UCSD-AML1 (cell line): ENCODE measurements around the gene USP25.

ENCODE experiments used
- DNase-seq: peaks from one replicate; lab custom pipeline; 2025; ENCODE audit not compliant: unreplicated experiment; lab: John Stamatoyannopoulos, UW

The USP25 gene

DNA sequence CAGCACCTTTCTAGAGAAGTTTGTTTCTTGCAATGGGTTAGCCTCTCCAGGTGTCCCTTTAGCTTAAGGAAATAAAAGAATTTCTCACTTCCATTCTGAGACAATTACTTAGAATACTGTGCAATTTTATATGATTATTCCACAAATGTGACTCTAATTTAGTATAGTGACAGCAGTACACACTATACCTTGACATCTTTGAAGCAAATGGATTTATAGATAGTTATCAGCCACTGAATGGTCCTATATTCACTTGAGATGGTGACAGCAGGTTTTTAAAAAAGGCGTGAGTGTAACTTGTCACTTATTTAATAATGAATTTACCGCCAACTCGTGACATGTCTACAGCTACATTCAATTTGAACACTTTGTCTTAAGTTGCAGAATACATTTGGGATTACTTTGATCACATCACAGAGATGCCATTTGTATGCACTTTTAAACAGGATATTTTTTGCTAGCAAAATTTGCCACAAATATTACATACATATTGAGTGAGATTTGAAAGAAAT lies 71.6 kb downstream of the USP25 start:
- no peak for DNase-seq

GRCh38 chr21:15804247-15805005 lies 74.6 kb downstream of the USP25 start:
- DNase-seq = no peak

- DNase-seq = no peak
Measured at GRCh38 chr21:15809065-15809464, 79.3 kb downstream of the USP25 start.

GRCh38 chr21:15809818-15810217 lies 80.0 kb downstream of the USP25 start:
- DNase-seq = no peak

DNA sequence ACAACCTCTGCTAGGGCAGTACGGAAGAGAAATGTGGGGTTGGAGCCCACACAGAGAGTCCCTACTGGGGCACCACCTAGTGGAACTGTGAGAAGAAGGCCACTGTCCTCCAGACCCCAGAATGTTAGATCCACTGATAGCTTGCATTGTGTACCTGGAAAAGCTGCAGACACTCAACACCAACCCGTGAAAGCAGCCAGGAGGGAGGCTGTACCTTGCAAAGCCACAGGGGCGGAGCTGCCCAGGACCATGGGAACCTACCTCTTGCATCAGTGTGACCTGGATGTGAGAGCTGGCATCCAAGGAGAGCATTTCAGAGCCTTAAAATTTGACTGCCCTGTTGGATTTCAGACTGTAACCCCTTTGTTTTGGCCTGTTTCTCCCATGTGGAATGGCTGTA lies 85.5 kb downstream of the USP25 start:
- no peak for DNase-seq

DNA sequence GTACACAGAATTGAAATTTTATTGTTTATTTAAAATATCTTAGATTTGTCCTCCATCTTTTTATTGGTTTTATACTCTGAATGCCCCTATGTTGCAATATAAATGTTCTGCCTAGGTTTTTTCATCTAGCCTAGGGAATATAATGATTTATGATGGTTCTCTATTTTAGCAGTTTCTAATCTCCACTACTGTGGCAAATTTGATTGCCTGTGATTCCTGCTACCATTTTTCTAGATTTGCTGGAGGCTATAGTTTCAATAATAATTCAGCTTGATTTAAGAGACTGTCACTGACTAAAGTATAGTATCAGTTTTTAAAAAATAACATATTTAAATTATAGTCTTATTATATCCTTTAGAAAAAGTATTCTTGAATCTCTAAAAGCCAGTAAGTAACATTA lies 90.5 kb downstream of the USP25 start:
- DNase-seq = no peak

DNA sequence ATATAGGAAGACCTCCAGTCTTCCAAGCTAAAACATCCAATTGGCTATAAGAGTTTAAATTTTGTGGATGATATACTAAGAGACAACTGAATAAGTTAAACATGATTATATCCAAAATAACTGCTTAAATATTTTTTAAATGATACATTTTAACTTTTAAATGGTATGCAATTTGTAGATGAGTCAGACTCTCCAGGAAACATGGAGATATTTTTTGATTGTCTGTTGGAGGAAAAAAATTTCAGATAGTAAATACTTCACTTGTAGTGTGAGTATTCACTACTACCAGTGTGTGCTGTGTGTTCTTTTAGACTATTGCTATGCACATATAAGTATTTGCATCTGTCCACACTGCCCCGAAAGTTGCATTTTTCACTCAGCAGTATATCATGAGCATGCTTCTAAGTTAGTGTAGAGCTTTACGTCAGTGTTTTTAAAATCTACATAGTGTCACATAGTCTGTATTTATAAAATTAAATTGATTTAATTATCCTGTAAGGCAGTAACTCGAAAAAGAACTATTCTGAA lies 91.1 kb downstream of the USP25 start:
- DNase-seq = no peak

GRCh38 chr21:15823486-15824150 lies 93.8 kb downstream of the USP25 start:
- DNase-seq = no peak

DNA sequence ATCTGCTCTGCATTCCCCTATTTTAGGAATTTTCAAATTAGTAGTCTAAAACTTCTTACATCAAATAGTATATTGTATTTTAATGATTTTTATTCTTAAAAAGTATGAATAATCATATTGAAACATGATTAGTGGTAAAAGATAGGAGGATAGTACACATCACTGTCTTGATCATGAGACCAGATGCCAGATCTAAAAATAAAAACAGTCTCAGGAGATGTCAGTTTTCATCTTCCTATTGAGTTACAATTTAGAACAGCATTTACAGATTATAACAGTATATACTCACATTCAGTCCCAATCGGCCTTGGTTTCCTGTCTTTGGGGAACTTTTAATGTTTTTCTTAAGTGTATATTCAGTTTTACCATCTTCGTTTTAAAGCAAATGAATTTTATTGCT lies 95.9 kb downstream of the USP25 start:
- no peak for DNase-seq

GRCh38 chr21:15826147-15826780 lies 96.5 kb downstream of the USP25 start:
- DNase-seq = no peak

DNA sequence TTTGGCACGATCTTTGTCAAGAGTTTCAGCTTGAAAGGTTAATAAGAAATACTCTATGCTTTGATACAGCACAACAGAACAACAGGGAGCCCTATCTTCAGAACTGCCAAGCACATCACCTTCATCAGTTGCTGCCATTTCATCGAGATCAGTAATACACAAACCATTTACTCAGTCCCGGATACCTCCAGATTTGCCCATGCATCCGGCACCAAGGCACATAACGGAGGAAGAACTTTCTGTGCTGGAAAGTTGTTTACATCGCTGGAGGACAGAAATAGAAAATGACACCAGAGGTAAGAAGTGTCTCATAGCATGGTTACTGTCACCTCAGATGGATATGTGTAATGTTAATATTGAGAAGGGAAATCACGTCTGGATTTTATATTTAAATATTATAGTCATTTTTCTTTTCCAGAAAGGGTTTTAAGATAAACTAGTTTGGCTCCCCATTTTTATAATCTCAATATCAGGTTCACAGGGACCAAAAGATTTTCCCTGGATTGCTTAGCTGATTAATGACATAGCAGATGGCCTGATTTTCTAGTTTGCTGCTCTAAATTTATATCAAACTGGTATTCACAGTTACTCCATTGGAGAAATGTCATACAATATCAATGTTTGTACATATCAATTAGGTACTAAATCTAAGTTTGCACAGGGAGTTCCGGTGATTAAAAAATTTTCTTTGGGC lies 97.3 kb downstream of the USP25 start:
- no peak for DNase-seq

GRCh38 chr21:15831497-15831896 lies 101.7 kb downstream of the USP25 start:
- DNase-seq = no peak

DNA sequence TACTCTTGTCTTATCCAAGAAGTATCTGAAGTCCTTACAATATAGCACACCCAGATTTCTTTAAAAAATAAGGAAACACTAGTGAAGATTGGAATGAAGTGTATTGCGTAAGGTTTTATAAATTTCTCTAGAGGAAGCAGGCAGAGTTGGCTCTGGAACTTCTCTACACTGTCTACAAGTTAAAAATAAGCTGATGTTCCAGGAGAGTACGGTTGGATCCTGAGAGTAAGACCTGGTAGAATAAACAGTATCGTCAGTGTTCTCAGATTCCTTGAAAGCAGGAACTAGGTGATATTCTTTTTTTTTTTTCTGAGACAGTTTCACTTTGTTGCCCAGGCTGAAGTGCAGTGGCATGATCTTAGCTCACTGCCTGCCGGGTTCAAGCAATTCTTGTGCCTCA lies 107.9 kb downstream of the USP25 start:
- DNase-seq = no peak

DNA sequence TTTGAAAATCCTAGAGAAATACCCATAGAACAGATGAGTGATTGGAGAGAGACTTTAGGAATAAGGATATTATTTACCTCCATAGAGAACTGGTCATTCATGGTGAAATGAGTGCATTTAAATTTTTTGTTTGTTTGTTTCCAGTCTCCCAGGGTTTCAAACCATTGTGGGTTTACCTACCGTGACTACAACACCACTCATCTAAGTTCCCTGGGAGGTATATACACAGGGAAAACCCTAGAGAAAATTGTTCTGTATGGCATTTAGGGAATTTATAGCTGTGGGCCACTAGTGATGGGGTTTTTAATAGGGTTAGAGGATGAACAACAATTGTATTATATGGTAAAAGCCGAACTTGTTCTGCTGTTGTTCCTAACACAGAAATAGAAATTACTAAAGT lies 109.2 kb downstream of the USP25 start:
- DNase-seq = no peak

GRCh38 chr21:15839601-15840000 lies 109.8 kb downstream of the USP25 start:
- no peak for DNase-seq

- no peak for DNase-seq
Measured at GRCh38 chr21:15840406-15840805, 110.6 kb downstream of the USP25 start.

- no peak for DNase-seq
Measured at GRCh38 chr21:15841856-15842564, 112.2 kb downstream of the USP25 start.

DNA sequence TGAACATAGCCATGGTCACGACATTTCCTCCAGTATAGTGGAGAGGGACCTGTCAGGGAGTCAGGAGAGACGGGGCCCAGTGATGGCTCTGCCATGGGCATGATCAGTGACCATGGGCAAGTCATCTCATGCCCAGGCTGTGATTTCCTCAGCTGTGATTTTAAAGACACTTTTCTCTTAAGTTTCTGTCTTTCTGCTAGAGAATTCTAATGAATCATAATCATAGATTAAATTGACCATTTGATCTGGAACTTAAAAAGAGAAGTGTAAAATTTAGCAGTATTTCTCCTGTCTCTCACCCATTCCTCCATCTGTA lies 112.7 kb downstream of the USP25 start:
- DNase-seq = no peak

- DNase-seq = no peak
Measured at GRCh38 chr21:15843766-15844165, 114.0 kb downstream of the USP25 start.

DNA sequence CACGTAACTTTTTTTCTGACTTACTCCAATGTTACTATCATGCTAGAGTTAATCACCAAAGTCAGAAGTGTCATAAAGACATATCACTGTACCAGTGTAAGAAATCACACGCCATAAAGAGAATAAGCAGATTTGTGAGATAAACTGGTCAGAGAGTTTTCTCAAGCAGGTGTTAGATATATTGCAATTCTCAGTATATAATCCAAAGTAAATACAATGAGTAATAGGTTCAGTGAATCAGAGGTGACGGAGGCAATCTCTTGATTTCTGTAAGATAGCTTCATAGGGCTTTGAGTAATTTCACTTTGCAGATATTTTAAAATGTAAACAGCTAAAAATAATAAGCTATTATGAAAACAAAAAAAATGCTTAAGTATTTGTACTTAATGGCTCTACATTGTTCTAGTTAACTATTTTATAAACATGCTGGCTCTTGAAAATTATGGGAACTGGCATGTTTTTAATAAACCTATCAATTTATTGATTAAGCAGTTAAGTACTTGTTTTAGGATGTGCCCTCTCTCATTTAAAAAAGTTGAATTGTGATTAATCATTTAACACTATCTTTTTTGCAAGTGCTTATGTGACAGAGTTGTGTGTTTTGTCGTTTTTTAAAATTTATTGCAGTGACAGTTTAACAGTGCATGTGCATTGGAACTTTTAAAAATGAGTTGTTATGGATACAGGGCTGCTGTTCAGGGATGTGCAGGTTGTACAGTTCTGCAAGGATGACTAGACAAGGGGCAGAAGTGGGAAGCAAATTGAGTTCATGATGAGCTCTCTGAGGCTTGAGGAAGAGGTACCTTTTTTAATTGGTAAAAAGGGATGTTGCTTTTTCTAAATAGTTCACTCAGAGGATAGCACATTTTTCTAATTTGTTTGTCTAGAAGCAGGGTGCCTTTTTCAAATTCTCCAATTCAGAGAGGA lies 119.1 kb downstream of the USP25 start:
- no peak for DNase-seq
